IPS-20b (cell line): ENCODE data around the gene CTTNBP2.
"Not testable (repeated sequence)": the region's sequence is repeated elsewhere in the genome, so short reads cannot be mapped to it uniquely, and the experiment has no call there.

Source experiments
- H3K27ac ChIP-seq: one replicate; pipeline ENCODE4 v1.5.1; 2013; ENCODE audit warnings: low read length
- H3K27me3 ChIP-seq: 2 replicates; pipeline ENCODE4 v1.6.1; 2013; ENCODE audit warnings: mild to moderate bottlenecking, low read length, inconsistent platforms; ENCODE audit not compliant: insufficient read depth
- H3K36me3 ChIP-seq: 2 replicates; pipeline ENCODE4 v1.6.1; 2013; ENCODE audit warnings: low read depth, mild to moderate bottlenecking, inconsistent platforms, low read length, moderate library complexity; ENCODE audit not compliant: insufficient read depth
- H3K4me1 ChIP-seq: 2 replicates; pipeline ENCODE4 v1.6.1; 2013; ENCODE audit warnings: mild to moderate bottlenecking, control low read depth, inconsistent platforms, low read length, moderate library complexity; ENCODE audit not compliant: insufficient read depth
- H3K4me3 ChIP-seq: 2 replicates; pipeline ENCODE4 v1.5.1; 2013; ENCODE audit warnings: mild to moderate bottlenecking, low read length, inconsistent platforms
- H3K9ac ChIP-seq: 2 replicates; pipeline ENCODE4 v1.6.1; 2013; ENCODE audit warnings: low read depth, mild to moderate bottlenecking, inconsistent platforms, low read length, moderate library complexity
- H3K9me3 ChIP-seq: 2 replicates; pipeline ENCODE4 v1.6.1; 2013; ENCODE audit warnings: mild to moderate bottlenecking, low read depth, low read length, inconsistent platforms; ENCODE audit not compliant: insufficient read depth

The CTTNBP2 gene

GRCh38 chr7:117719377-117719776 is 153.9 kb downstream of the CTTNBP2 start:
- Histone ChIP-seq H3K9me3 (no peaks in the 10 kb centered on the region), H3K9ac (no peak overlapping the region), H3K27me3 (no peaks in the 10 kb centered on the region), H3K4me1 (no peaks in the 10 kb centered on the region), H3K27ac (no peak overlapping the region), H3K36me3 (peaks cover 81% of the 10 kb centered on the region), H3K4me3 (no peak overlapping the region)

DNA sequence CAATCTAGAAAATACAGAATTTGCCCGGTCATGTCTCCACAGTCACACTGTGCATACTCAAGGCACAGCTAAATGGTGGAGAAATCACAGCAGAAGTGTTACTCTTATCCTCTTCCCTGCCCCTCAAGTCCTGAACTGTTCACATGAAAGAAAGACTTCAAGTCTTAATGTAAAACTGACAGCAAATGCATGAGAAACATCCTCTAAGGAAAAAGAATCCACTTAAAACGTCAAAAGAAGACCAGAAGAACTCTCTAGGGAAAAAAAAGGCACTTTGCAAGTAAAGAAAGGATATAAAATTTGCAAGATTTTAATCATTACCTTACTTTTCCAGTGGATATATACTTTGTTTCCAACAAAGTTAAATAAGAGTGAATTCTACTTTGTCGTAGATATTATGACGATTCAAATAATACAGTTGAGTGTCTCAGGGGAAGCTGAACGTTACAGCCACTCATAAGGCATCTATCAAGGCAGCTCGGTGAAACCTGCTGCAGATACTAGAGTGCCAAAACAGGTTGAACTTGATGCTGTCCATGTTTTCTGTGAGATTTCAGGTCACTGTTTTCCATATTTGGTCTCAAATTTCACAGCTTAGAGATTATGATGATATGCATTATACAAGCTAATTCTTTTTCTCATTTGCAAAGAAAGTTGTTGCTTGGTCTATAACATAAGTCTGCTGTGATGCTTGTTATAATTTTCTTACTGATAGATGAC is 155.0 kb downstream of the CTTNBP2 start:
- H3K4me1 ChIP-seq, result no peaks in the 10 kb centered on the region
- no peak overlapping the region for H3K9ac ChIP-seq
- peaks cover 82% of the 10 kb centered on the region for H3K36me3 ChIP-seq
- H3K27ac ChIP-seq, result no peak overlapping the region
- H3K27me3 ChIP-seq, result no peaks in the 10 kb centered on the region
- H3K9me3 ChIP-seq, result no peaks in the 10 kb centered on the region
- no peak overlapping the region for H3K4me3 ChIP-seq

DNA sequence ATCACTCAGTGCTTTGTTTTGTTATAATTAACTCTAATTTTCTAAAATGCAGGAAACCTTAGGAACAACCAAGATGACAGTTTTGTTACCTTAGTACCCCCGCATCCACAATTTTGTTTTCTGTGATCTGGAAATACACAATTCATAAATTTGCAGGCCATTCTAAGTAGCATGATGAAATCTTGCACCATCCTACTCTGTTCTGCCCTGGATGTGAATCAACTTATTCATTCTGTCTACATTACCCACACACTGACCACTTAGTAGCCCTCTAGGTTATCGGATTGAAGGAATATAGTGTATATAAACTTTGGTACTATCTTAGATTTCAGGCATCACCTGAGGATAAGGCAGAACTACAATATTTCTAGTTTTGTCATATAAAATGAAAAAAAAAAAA is 155.9 kb downstream of the CTTNBP2 start:
- H3K4me3 ChIP-seq, result no peak overlapping the region
- H3K27me3 ChIP-seq, result no peaks in the 10 kb centered on the region
- H3K27ac ChIP-seq, result no peak overlapping the region
- no peaks in the 10 kb centered on the region for H3K4me1 ChIP-seq
- H3K36me3 ChIP-seq, result peaks cover 81% of the 10 kb centered on the region
- no peak overlapping the region for H3K9ac ChIP-seq
- H3K9me3 ChIP-seq, result no peaks in the 10 kb centered on the region

- Histone ChIP-seq H3K4me1 (no peaks in the 10 kb centered on the region), H3K4me3 (no peak overlapping the region), H3K9ac (no peak overlapping the region), H3K36me3 (peaks cover 82% of the 10 kb centered on the region), H3K27me3 (no peaks in the 10 kb centered on the region), H3K27ac (no peak overlapping the region), H3K9me3 (no peaks in the 10 kb centered on the region)
Measured at GRCh38 chr7:117716707-117717299, 156.4 kb downstream of the CTTNBP2 start.

- H3K9ac ChIP-seq, result no peak overlapping the region
- H3K4me1 ChIP-seq, result no peaks in the 10 kb centered on the region
Measured at GRCh38 chr7:117715784-117716445, 157.3 kb downstream of the CTTNBP2 start.

GRCh38 chr7:117711556-117711955 is 161.7 kb downstream of the CTTNBP2 start:
- H3K36me3 ChIP-seq, result peaks cover 51% of the 10 kb centered on the region; the same call in 1 of the 2 replicates
- peaks cover 3% of the 10 kb centered on the region; the same call in 1 of the 2 replicates for H3K4me1 ChIP-seq
- H3K9ac ChIP-seq, result no peak overlapping the region
- H3K9me3 ChIP-seq, result no peaks in the 10 kb centered on the region
- no peak overlapping the region for H3K4me3 ChIP-seq
- H3K27me3 ChIP-seq, result no peaks in the 10 kb centered on the region
- H3K27ac ChIP-seq, result no peak overlapping the region

More at GRCh38 chr7:117715784-117716445, 157.3 kb downstream of the CTTNBP2 start:
- Histone ChIP-seq H3K27me3 (no peaks in the 10 kb centered on the region), H3K27ac (no peak overlapping the region), H3K36me3 (peaks cover 81% of the 10 kb centered on the region), H3K9me3 (no peaks in the 10 kb centered on the region), H3K4me3 (no peak overlapping the region)

GRCh38 chr7:117708173-117708572 is 165.1 kb downstream of the CTTNBP2 start:
- H3K27ac ChIP-seq, H3K4me1 ChIP-seq, H3K27me3 ChIP-seq, H3K4me3 ChIP-seq, H3K9ac ChIP-seq, H3K9me3 ChIP-seq: not testable (repeated sequence)
- peaks cover 25% of the 10 kb centered on the region; the same call in 1 of the 2 replicates for H3K36me3 ChIP-seq

GRCh38 chr7:117707080-117707479 is 166.2 kb downstream of the CTTNBP2 start:
- peaks cover 20% of the 10 kb centered on the region; the same call in 1 of the 2 replicates for H3K36me3 ChIP-seq
- no peaks in the 10 kb centered on the region for H3K27me3 ChIP-seq
- no peaks in the 10 kb centered on the region for H3K9me3 ChIP-seq
- H3K27ac ChIP-seq, result no peak overlapping the region
- H3K9ac ChIP-seq, result no peak overlapping the region
- H3K4me1 ChIP-seq, result peaks cover 3% of the 10 kb centered on the region; the same call in 1 of the 2 replicates
- H3K4me3 ChIP-seq, result no peak overlapping the region

DNA sequence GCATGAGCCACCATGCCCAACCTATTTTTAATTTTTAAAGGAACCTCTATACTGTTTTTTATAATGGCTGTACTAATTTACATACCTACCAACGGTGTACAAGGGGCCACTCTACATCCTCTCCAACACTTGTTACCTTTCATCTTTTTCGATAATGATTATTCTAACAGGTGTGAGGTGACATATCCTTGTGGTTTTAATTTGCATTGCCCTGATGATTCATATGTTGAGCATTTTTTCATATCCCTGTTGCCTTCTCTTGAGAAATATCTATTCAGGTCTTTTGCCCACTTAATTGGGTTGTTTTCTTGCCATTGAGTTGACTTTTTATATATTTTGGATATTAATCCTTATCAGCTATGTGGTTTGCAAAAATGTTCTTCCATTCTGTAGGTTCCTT is 167.0 kb downstream of the CTTNBP2 start:
- Histone ChIP-seq H3K9me3 (no peaks in the 10 kb centered on the region), H3K36me3 (peaks cover 11% of the 10 kb centered on the region; the same call in 1 of the 2 replicates), H3K9ac (no peak overlapping the region), H3K27me3 (no peaks in the 10 kb centered on the region), H3K27ac (no peak overlapping the region), H3K4me1 (peaks cover 3% of the 10 kb centered on the region; the same call in 1 of the 2 replicates), H3K4me3 (no peak overlapping the region)

DNA sequence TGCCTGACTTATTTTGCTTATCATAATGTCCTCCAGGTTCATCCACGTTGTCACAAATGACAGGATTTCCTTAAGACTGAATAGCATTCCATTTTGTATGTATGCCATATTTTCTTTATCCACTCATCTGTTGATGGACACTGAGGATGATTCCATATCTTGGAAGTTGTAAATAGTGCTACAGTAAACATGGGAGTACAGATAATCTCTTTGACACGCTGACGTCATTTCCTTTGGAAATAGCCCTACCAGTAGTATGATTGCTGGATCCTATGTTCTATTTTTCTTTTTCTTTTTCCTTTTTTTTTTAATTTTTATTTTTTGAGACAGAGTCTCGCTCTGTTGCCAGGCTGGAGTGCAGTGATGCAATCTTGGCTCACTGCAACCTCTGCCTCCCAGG is 167.6 kb downstream of the CTTNBP2 start:
- no peak overlapping the region for H3K4me3 ChIP-seq
- no peak overlapping the region for H3K27ac ChIP-seq
- no peaks in the 10 kb centered on the region for H3K27me3 ChIP-seq
- no peaks in the 10 kb centered on the region for H3K9me3 ChIP-seq
- peaks cover 8% of the 10 kb centered on the region; the same call in 1 of the 2 replicates for H3K36me3 ChIP-seq
- H3K4me1 ChIP-seq, result peaks cover 3% of the 10 kb centered on the region; the same call in 1 of the 2 replicates
- H3K9ac ChIP-seq, result no peak overlapping the region

GRCh38 chr7:117704063-117704462 is 169.2 kb downstream of the CTTNBP2 start:
- Histone ChIP-seq H3K36me3 (no peaks in the 10 kb centered on the region), H3K27me3 (no peaks in the 10 kb centered on the region), H3K9me3 (no peaks in the 10 kb centered on the region), H3K27ac (no peak overlapping the region), H3K4me1 (peaks cover 3% of the 10 kb centered on the region; the same call in 1 of the 2 replicates), H3K9ac (no peak overlapping the region), H3K4me3 (no peak overlapping the region)
